Thoracic aorta (tissue), 2 donors: ENCODE results near the gene KNDC1. TPM values are rescaled to one million over a fixed set of nuclear protein-coding genes. Genes with fewer than 3 reads are reported as not detected.

Source experiments
- ATAC-seq: fragments of 150-250 bp; one replicate; pipeline ENCODE4 v1.8.0; 2017; ENCODE audit warnings: low read depth; ENCODE audit not compliant: insufficient number of reproducible peaks, low FRiP score
- DNase-seq: peaks from one replicate; pipeline ENCODE4 v3.0.0-alpha.2; 2020; ENCODE audit warnings: low spot score
- H3K27ac ChIP-seq, 2 donors: fragments of 200-600 bp; sonication (generic); 1 replicate in 1 of 2; 2 replicates in 1 of 2; pipeline ENCODE4 v1.5.1; 2016; ENCODE audit warnings: mild to moderate bottlenecking in 2 of 2, moderate library complexity in 2 of 2
- H3K27me3 ChIP-seq: fragments of 200-600 bp; sonication (generic); replicated peaks from 2 replicates; pipeline ENCODE4 v1.6.0; 2016; ENCODE audit warnings: mild to moderate bottlenecking; ENCODE audit not compliant: insufficient read depth
- H3K36me3 ChIP-seq: fragments of 200-600 bp; sonication (generic); one replicate; pipeline ENCODE4 v1.5.1; 2016
- H3K4me1 ChIP-seq, 2 donors: fragments of 200-600 bp; sonication (generic); 1 replicate in 1 of 2; 2 replicates in 1 of 2; pipeline versions ENCODE4 v1.5.1 to v1.6.0; 2016; ENCODE audit warnings: low read depth in 2 of 2, mild to moderate bottlenecking in 1 of 2; ENCODE audit not compliant: control insufficient read depth in 1 of 2
- H3K4me3 ChIP-seq: fragments of 200-600 bp; sonication (generic); 2 replicates; pipeline ENCODE4 v1.5.1; 2016; ENCODE audit warnings: mild to moderate bottlenecking
- H3K9me3 ChIP-seq: fragments of 200-600 bp; sonication (generic); 2 replicates; pipeline ENCODE4 v1.5.1; 2016
- CTCF ChIP-seq: fragments of 200-600 bp; sonication (generic); IDR thresholded peaks from one replicate; pipeline ENCODE4 v1.5.1; 2019; ENCODE audit warnings: antibody characterized with exemption
- total RNA-seq, 2 donors: library from RNA; depleted of rRNA; stranded (reverse); fragments of >200 nt; gene quantifications; one replicate each; pipeline versions ENCODE4 v1.1.0 to v1.2.3, GENCODE V29; 2016

The KNDC1 gene
- total RNA-seq, 2 donors from 2014 or later, result 0.14 to 0.95 TPM

DNA sequence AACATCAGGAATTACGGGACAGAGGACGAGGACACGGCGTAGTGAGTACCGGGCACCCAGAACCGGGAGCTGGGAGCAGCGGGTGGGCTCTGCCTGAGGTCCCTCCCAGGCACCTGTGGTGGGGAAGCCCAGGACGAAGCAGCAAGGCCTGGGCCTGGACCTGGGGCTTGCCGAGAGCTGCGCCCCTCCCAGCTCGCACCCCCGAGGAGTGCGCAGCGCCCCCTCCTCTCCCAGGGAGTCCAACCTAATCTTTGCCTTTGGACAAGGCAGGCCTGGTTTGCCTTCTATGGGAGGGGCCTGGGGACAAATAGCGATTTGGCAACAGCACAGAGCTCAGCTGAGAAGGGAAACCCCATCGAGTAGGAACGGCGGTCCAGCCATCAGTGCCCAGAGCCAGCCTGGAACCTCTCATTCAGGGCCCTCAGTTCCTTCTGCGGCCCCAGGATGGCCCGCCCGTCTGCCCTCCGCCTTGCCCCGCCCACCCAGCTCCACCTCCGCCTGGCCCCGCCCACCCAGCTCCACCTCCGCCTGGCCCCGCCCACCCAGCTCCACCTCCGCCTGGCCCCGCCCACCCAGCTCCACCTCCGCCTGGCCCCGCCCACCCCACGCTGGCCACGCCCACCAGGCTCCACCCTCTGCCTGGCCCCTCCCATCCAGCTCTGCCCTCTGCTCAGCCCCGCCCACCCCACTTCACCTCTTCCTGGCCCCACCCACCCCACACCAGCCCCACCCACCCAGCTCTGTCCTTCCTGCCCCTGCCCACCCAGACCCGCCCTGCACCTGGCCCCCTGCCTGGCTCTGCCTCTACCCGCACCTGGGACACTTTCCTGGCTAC lies 32.5 kb upstream of the KNDC1 start:
- Histone ChIP-seq H3K27me3 (no peaks in the 10 kb centered on the region), H3K4me1 (no peaks in the 10 kb centered on the region), H3K36me3 (no peaks in the 10 kb centered on the region), H3K27ac (no peak overlapping the region), H3K9me3 (no peaks in the 10 kb centered on the region), H3K4me3 (no peak overlapping the region)
- DNase-seq, result no peak
- TF ChIP-seq CTCF, result no peak
- no peak for ATAC-seq

GRCh38 chr10:133128126-133129070 lies 31.6 kb upstream of the KNDC1 start:
- ATAC-seq (no peak), DNase-seq (no peak)
- Histone ChIP-seq H3K4me1 (no peaks in the 10 kb centered on the region), H3K4me3 (no peak overlapping the region), H3K27me3 (no peaks in the 10 kb centered on the region), H3K36me3 (no peaks in the 10 kb centered on the region), H3K27ac (no peak overlapping the region), H3K9me3 (no peaks in the 10 kb centered on the region)
- TF ChIP-seq CTCF, result no peak

GRCh38 chr10:133129071-133129858 lies 30.8 kb upstream of the KNDC1 start:
- TF ChIP-seq CTCF, result no peak
- no peaks in the 10 kb centered on the region for H3K36me3 ChIP-seq
- H3K27ac ChIP-seq, result no peak overlapping the region
- no peak overlapping the region for H3K4me3 ChIP-seq
- DNase-seq (no peak), ATAC-seq (no peak)
- no peaks in the 10 kb centered on the region for H3K9me3 ChIP-seq
- no peaks in the 10 kb centered on the region for H3K27me3 ChIP-seq
- H3K4me1 ChIP-seq, result no peaks in the 10 kb centered on the region

DNA sequence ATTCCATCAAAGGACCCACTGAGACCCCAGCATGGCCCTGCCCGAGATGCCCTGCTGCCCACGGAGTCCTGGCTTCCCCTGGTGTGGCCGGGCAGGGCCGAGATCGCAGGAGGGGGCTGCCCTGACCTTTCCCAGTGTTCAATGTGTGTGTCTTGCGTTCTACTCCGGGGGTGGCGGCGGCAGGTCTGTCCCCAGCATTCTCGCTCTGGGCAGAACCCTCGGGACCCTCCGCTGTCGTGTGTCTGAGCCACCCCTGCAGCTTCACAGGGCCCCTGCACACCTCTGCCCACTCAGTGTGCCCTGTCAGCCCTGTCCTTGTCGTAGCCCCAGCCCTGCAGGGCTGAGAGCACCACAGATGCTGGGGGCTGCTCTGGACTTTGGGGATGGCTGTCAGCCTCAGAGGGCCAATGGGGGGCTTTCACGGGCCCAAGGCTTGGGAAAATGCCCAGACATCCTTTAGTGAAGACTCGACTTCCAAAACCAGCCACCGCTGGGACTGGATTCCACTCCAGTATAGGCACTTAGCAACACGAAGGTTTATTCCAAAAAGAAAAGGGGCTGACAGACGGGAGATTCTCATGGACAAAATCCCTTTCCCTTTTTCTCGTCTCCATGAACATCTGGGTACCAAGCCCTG lies 30.0 kb upstream of the KNDC1 start:
- H3K9me3 ChIP-seq, result no peaks in the 10 kb centered on the region
- H3K4me1 ChIP-seq, result no peaks in the 10 kb centered on the region
- DNase-seq (no peak), ATAC-seq (no peak)
- H3K27me3 ChIP-seq, result no peaks in the 10 kb centered on the region
- no peak for TF ChIP-seq CTCF
- H3K4me3 ChIP-seq, result no peak overlapping the region
- no peak overlapping the region for H3K27ac ChIP-seq
- no peaks in the 10 kb centered on the region for H3K36me3 ChIP-seq
